HepG2 (cell line): ENCODE results near the gene BUB1. TPM values are rescaled to one million over a fixed set of nuclear protein-coding genes. Genes with fewer than 3 reads are reported as not detected.

Source experiments
- ATAC-seq: fragments of 200-7000 bp; cut with Tn5 transposase; 3 replicates; pipeline ENCODE4 v1.9.1; 2020; ENCODE audit warnings: mild to moderate bottlenecking, moderate library complexity
- BruUV-seq: library from RNA; stranded (reverse); fragments of 400-500 nt; replicated peaks from 2 replicates; lab custom pipeline; 2021; lab: Mats Ljungman, UMichigan
- CTCF ChIA-PET: fragments of 300-600 bp; formaldehyde crosslinking; extraction: SDS; loops from one replicate; lab custom pipeline; 2021; ENCODE audit warnings: low total read pairs, inconsistent platforms, low intra/inter-chr PET ratio; lab: Yijun Ruan, JAX
- POLR2A ChIA-PET: fragments of 350-600 bp; sonication (Branson Sonifier 250); formaldehyde crosslinking; loops from one replicate; lab custom pipeline; 2020; ENCODE audit warnings: antibody characterized with exemption, inconsistent platforms; lab: Yijun Ruan, JAX
- DNase-seq: peaks from one replicate; pipeline ENCODE4 v3.0.0-alpha.2; 2015; ENCODE audit warnings: low spot score
- FAIRE-seq: peaks from 3 replicates; lab custom pipeline; 2011; peaks lifted over from hg19 to GRCh38; lab: Jason Lieb, UNC
- H2AFZ ChIP-seq: one replicate; pipeline ENCODE4 v1.6.1; 2011; ENCODE audit warnings: low read length, inconsistent platforms
- H3K27ac ChIP-seq: fragments of 300-600 bp; 3 replicates; pipeline ENCODE4 v1.8.0; 2011; ENCODE audit warnings: mixed run types, mild to moderate bottlenecking, mixed read lengths, low read length, inconsistent platforms; ENCODE audit not compliant: insufficient read depth; ENCODE audit errors: extremely low read length
- H3K27me3 ChIP-seq, 2 experiments: fragments of 200-600 bp in 1 of 2; 2 replicates in 1 of 2; 3 replicates in 1 of 2; pipeline versions ENCODE4 v1.6.0 to v1.8.0; 2011; ENCODE audit warnings: low read length in 2 of 2, mild to moderate bottlenecking in 2 of 2, moderate library complexity in 2 of 2, inconsistent platforms in 1 of 2; ENCODE audit not compliant: insufficient read depth in 2 of 2, control insufficient read depth in 1 of 2
- H3K36me3 ChIP-seq, 2 experiments: fragments of 200-600 bp in 1 of 2; replicated peaks in 1 of 2; 2 replicates in 1 of 2; 3 replicates in 1 of 2; pipeline versions ENCODE4 v1.5.1 to v1.8.0; 2011; ENCODE audit warnings: low read length in 2 of 2, inconsistent platforms in 1 of 2; ENCODE audit not compliant: insufficient read depth in 2 of 2, control insufficient read depth in 1 of 2
- H3K4me1 ChIP-seq: 2 replicates; pipeline ENCODE4 v1.5.1; 2012; ENCODE audit warnings: low read length, inconsistent platforms; ENCODE audit not compliant: insufficient read depth
- H3K4me2 ChIP-seq: 2 replicates; pipeline ENCODE4 v1.6.0; 2011; ENCODE audit warnings: low read depth, low read length, inconsistent platforms
- H3K4me3 ChIP-seq, 3 experiments: fragments of 200-600 bp in 1 of 3; sonication (generic), shearing (Covaris generic) in 1 of 3; replicated peaks in 1 of 3; 2 replicates each; pipeline ENCODE4 v1.5.1; 2011 to 2016; ENCODE audit warnings: low read length in 3 of 3, inconsistent platforms in 2 of 3, low read depth in 2 of 3, mild to moderate bottlenecking in 2 of 3, control low read depth in 1 of 3, mixed read lengths in 1 of 3; ENCODE audit not compliant: insufficient read depth in 1 of 3
- H3K79me2 ChIP-seq: one replicate; pipeline ENCODE4 v1.6.1; 2011; ENCODE audit warnings: low read length, inconsistent platforms; ENCODE audit not compliant: insufficient read depth
- H3K9ac ChIP-seq: 2 replicates; pipeline ENCODE4 v1.6.0; 2011; ENCODE audit warnings: mild to moderate bottlenecking, low read depth, low read length, inconsistent platforms; ENCODE audit not compliant: insufficient read depth
- H3K9me3 ChIP-seq: 2 replicates; pipeline ENCODE4 v1.5.1; 2012; ENCODE audit warnings: mild to moderate bottlenecking, low read length
- H4K20me1 ChIP-seq: 2 replicates; pipeline ENCODE4 v1.6.0; 2011; ENCODE audit warnings: inconsistent platforms, mild to moderate bottlenecking, low read length, moderate library complexity; ENCODE audit not compliant: insufficient read depth
- SP4 ChIP-seq: sonication (generic); formaldehyde crosslinking; IDR thresholded peaks from 2 replicates; pipeline ENCODE4 v1.8.1; 2023; ENCODE audit warnings: mild to moderate bottlenecking, missing genetic modification reagents
- ZKSCAN8 ChIP-seq: IDR thresholded peaks from 2 replicates; pipeline ENCODE4 v1.6.1; 2016; ENCODE audit warnings: borderline replicate concordance, missing genetic modification reagents, missing compliant biosample characterization
- ZNF260 ChIP-seq: sonication (generic); formaldehyde crosslinking; IDR thresholded peaks from 2 replicates; pipeline ENCODE4 v1.4.0; 2020; ENCODE audit warnings: missing genetic modification reagents, low read depth, mild to moderate bottlenecking, borderline replicate concordance
- ZNF570 ChIP-seq: sonication (generic); formaldehyde crosslinking; IDR thresholded peaks from 2 replicates; pipeline ENCODE4 v1.4.0; 2020; ENCODE audit warnings: mild to moderate bottlenecking, missing genetic modification reagents, borderline replicate concordance
- ZNF605 ChIP-seq: sonication (generic); formaldehyde crosslinking; IDR thresholded peaks from 2 replicates; pipeline ENCODE4 v1.8.0; 2022; ENCODE audit warnings: mild to moderate bottlenecking, missing genetic modification reagents
- ZNF775 ChIP-seq: sonication (generic); formaldehyde crosslinking; IDR thresholded peaks from 2 replicates; pipeline ENCODE4 v1.4.0; 2020; ENCODE audit warnings: missing genetic modification reagents, mild to moderate bottlenecking, moderate library complexity, borderline replicate concordance
- ZNF878 ChIP-seq: sonication (generic); formaldehyde crosslinking; IDR thresholded peaks from 2 replicates; pipeline ENCODE4 v1.8.1; 2023; ENCODE audit warnings: mild to moderate bottlenecking, missing genetic modification reagents, moderate library complexity
- whole genome bisulfite sequencing: methylation state at CpG from one replicate; pipeline ENCODE4 v1.1.6; 2017; ENCODE audit warnings: low lambda C conversion rate; 5-methylcytosine and 5-hydroxymethylcytosine counted together
- in situ Hi-C: cut with HindIII; loops from 2 replicates; pipeline ENCODE4 v1.10.0; 2017; ENCODE audit warnings: low pct_unique_long_range_greater_than_20kb; ENCODE audit not compliant: extremely low pct_ligation_motif_present
- intact Hi-C: fragments of 100-400 bp; cut with micrococcal nuclease; formaldehyde crosslinking; loops from one replicate; pipeline ENCODE4 v1.10.0; 2022; ENCODE audit not compliant: unreplicated experiment
- polyA plus RNA-seq, 8 experiments: library from polyadenylated mRNA; depleted of rRNA in 3 of 8; stranded (reverse) in 7 of 8; unstranded in 1 of 8; fragments of >200 nt; fragmentation: Illumina TruSeq in 4 of 8; extraction: Trizol in 4 of 8; gene quantifications; 2 replicates each; pipeline versions ENCODE4 v1.2.1 to v1.2.3, GENCODE V29; 2011 to 2016; ENCODE audit warnings: low read depth in 4 of 8, missing spikeins in 1 of 8, mixed read lengths in 1 of 8; ENCODE audit not compliant: insufficient read depth in 1 of 8
- total RNA-seq, 5 experiments: library from RNA; depleted of rRNA; stranded (reverse); fragments of >200 nt; fragmentation: Illumina TruSeq; extraction: Trizol; gene quantifications; 2 replicates each; pipeline ENCODE4 v1.2.3, GENCODE V29; 2016; ENCODE audit warnings: low read depth in 1 of 5
- TF ChIP-seq, protein P1 (sequence below): sonication (generic); formaldehyde crosslinking; IDR thresholded peaks from 2 replicates; pipeline ENCODE4 v1.4.0; 2020; ENCODE audit warnings: missing genetic modification reagents
- TF ChIP-seq, protein P2 (sequence below): sonication (generic); formaldehyde crosslinking; IDR thresholded peaks from 2 replicates; pipeline ENCODE4 v1.8.0; 2023; ENCODE audit warnings: mild to moderate bottlenecking, missing genetic modification reagents
- TF ChIP-seq, protein P3 (sequence below): sonication (generic); formaldehyde crosslinking; IDR thresholded peaks from 2 replicates; pipeline ENCODE4 v1.5.0; 2020; ENCODE audit warnings: missing genetic modification reagents
- TF ChIP-seq, protein P4 (sequence below): sonication (generic); formaldehyde crosslinking; IDR thresholded peaks from 2 replicates; pipeline ENCODE4 v1.8.1; 2023; ENCODE audit warnings: mild to moderate bottlenecking, missing genetic modification reagents
- TF ChIP-seq, protein P5 (sequence below): IDR thresholded peaks from 2 replicates; pipeline ENCODE4 v1.6.1; 2016

The BUB1 gene
- total and polyA plus RNA-seq, 2 of the 13 experiments (the other 11 are each of a cell fraction or from before 2014, with no cell fraction given): 27.8 to 52.6 TPM

DNA sequence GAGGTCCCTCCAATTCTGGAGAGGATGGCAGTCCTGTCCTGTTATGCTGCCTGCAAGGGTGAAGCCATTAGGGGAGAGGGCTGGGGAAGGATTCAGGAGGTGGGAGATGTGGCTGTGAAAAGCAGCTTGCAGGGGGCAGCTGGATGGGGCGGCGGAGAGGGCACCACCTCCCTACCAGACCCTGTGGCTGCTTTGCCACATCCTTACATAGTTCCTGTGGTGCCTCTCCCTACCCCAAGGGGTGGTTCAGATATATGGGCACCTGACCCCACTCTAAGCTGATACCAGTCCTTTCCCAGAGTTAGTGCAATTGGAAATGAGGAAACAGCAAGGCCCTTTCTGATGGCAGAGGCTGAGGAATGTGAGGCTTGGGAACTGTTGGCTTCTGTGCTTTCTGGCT is 48.4 kb upstream of the BUB1 start:
- DNase-seq (no peak), ATAC-seq (no peak), FAIRE-seq (no peak)
- H3K4me2 ChIP-seq: no peak overlapping the region
- no peaks in the 10 kb centered on the region for H3K79me2 ChIP-seq
- H3K27me3 ChIP-seq: peaks cover 5 to 68% of the 10 kb centered on the region in 2 experiments
- in situ Hi-C loops: no loop called here
- no peak for TF ChIP-seq ZKSCAN8 (CRISPR knock-in tag)
- TF ChIP-seq ZNF605 (CRISPR knock-in tag): no peak
- TF ChIP-seq ZNF775 (CRISPR knock-in tag): no peak
- TF ChIP-seq, protein P1, sequence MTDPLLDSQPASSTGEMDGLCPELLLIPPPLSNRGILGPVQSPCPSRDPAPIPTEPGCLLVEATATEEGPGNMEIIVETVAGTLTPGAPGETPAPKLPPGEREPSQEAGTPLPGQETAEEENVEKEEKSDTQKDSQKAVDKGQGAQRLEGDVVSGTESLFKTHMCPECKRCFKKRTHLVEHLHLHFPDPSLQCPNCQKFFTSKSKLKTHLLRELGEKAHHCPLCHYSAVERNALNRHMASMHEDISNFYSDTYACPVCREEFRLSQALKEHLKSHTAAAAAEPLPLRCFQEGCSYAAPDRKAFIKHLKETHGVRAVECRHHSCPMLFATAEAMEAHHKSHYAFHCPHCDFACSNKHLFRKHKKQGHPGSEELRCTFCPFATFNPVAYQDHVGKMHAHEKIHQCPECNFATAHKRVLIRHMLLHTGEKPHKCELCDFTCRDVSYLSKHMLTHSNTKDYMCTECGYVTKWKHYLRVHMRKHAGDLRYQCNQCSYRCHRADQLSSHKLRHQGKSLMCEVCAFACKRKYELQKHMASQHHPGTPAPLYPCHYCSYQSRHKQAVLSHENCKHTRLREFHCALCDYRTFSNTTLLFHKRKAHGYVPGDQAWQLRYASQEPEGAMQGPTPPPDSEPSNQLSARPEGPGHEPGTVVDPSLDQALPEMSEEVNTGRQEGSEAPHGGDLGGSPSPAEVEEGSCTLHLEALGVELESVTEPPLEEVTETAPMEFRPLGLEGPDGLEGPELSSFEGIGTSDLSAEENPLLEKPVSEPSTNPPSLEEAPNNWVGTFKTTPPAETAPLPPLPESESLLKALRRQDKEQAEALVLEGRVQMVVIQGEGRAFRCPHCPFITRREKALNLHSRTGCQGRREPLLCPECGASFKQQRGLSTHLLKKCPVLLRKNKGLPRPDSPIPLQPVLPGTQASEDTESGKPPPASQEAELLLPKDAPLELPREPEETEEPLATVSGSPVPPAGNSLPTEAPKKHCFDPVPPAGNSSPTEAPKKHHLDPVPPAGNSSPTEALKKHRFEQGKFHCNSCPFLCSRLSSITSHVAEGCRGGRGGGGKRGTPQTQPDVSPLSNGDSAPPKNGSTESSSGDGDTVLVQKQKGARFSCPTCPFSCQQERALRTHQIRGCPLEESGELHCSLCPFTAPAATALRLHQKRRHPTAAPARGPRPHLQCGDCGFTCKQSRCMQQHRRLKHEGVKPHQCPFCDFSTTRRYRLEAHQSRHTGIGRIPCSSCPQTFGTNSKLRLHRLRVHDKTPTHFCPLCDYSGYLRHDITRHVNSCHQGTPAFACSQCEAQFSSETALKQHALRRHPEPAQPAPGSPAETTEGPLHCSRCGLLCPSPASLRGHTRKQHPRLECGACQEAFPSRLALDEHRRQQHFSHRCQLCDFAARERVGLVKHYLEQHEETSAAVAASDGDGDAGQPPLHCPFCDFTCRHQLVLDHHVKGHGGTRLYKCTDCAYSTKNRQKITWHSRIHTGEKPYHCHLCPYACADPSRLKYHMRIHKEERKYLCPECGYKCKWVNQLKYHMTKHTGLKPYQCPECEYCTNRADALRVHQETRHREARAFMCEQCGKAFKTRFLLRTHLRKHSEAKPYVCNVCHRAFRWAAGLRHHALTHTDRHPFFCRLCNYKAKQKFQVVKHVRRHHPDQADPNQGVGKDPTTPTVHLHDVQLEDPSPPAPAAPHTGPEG (CRISPR knock-in tag): no peak
- no peak for TF ChIP-seq ZNF878
- TF ChIP-seq, protein P2, sequence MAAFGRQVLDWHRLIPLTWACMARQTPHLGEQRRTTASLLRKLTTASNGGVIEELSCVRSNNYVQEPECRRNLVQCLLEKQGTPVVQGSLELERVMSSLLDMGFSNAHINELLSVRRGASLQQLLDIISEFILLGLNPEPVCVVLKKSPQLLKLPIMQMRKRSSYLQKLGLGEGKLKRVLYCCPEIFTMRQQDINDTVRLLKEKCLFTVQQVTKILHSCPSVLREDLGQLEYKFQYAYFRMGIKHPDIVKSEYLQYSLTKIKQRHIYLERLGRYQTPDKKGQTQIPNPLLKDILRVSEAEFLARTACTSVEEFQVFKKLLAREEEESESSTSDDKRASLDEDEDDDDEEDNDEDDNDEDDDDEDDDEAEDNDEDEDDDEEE (CRISPR knock-in tag): no peak
- TF ChIP-seq, protein P3, sequence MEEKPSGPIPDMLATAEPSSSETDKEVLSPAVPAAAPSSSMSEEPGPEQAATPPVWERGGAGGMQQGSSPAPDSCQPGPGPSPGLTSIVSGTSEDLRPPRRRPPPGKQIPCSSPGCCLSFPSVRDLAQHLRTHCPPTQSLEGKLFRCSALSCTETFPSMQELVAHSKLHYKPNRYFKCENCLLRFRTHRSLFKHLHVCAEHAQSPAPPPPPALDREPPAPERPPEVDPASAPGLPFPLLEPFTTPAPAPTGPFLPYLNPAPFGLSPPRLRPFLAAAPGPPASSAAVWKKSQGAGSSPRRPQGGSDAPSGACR (CRISPR knock-in tag): no peak
- no peak for TF ChIP-seq ZNF260 (CRISPR knock-in tag)
- no peak for TF ChIP-seq SP4 (CRISPR knock-in tag)
- TF ChIP-seq, protein P4, sequence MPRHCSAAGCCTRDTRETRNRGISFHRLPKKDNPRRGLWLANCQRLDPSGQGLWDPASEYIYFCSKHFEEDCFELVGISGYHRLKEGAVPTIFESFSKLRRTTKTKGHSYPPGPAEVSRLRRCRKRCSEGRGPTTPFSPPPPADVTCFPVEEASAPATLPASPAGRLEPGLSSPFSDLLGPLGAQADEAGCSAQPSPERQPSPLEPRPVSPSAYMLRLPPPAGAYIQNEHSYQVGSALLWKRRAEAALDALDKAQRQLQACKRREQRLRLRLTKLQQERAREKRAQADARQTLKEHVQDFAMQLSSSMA (CRISPR knock-in tag): no peak
- TF ChIP-seq, protein P5, sequence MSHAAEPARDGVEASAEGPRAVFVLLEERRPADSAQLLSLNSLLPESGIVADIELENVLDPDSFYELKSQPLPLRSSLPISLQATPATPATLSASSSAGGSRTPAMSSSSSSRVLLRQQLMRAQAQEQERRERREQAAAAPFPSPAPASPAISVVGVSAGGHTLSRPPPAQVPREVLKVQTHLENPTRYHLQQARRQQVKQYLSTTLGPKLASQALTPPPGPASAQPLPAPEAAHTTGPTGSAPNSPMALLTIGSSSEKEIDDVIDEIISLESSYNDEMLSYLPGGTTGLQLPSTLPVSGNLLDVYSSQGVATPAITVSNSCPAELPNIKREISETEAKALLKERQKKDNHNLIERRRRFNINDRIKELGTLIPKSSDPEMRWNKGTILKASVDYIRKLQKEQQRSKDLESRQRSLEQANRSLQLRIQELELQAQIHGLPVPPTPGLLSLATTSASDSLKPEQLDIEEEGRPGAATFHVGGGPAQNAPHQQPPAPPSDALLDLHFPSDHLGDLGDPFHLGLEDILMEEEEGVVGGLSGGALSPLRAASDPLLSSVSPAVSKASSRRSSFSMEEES (CRISPR knock-in tag): no peak
- no peak for TF ChIP-seq ZNF570 (CRISPR knock-in tag)
- H3K9ac ChIP-seq: no peak overlapping the region
- CTCF ChIA-PET: no interaction called here
- H3K4me3 ChIP-seq: no peak overlapping the region
- intact Hi-C loops: no loop called here
- no peaks in the 10 kb centered on the region for H3K4me1 ChIP-seq
- no peaks in the 10 kb centered on the region for H3K9me3 ChIP-seq
- no peak overlapping the region for H2AFZ ChIP-seq
- POLR2A ChIA-PET: no interaction called here
- WGBS: 96% methylated on average over 2 of the region's 2 CpGs
- H3K36me3 ChIP-seq: no peaks in the 10 kb centered on the region
- no peaks in the 10 kb centered on the region; the same call in 1 of the 2 replicates for H4K20me1 ChIP-seq
- BruUV-seq: no TSS peak
- H3K27ac ChIP-seq: no peak overlapping the region
